GM21619 (cell line): Measurements from ENCODE around the gene BRIP1.
"Not testable (repeated sequence)": the region's sequence is repeated elsewhere in the genome, so short reads cannot be mapped to it uniquely, and the experiment has no call there.

Source experiments
- ATAC-seq: cut with Tn5 transposase; IDR thresholded peaks from one replicate; pipeline ENCODE4 v1.9.1; 2021; ENCODE audit not compliant: unreplicated experiment

Gene BRIP1

GRCh38 chr17:61831099-61831498, 32.2 kb downstream of the BRIP1 start:
- no peak for ATAC-seq

- no peak for ATAC-seq
Measured at GRCh38 chr17:61828694-61829093, 34.6 kb downstream of the BRIP1 start.

- no peak for ATAC-seq
Measured at GRCh38 chr17:61827649-61828395, 35.5 kb downstream of the BRIP1 start.

GRCh38 chr17:61826866-61827265, 36.5 kb downstream of the BRIP1 start:
- ATAC-seq = not testable (repeated sequence)

- ATAC-seq = not testable (repeated sequence)
Measured at GRCh38 chr17:61826198-61826597, 37.1 kb downstream of the BRIP1 start.

- no peak for ATAC-seq
Measured at GRCh38 chr17:61825448-61826137, 37.7 kb downstream of the BRIP1 start.

DNA sequence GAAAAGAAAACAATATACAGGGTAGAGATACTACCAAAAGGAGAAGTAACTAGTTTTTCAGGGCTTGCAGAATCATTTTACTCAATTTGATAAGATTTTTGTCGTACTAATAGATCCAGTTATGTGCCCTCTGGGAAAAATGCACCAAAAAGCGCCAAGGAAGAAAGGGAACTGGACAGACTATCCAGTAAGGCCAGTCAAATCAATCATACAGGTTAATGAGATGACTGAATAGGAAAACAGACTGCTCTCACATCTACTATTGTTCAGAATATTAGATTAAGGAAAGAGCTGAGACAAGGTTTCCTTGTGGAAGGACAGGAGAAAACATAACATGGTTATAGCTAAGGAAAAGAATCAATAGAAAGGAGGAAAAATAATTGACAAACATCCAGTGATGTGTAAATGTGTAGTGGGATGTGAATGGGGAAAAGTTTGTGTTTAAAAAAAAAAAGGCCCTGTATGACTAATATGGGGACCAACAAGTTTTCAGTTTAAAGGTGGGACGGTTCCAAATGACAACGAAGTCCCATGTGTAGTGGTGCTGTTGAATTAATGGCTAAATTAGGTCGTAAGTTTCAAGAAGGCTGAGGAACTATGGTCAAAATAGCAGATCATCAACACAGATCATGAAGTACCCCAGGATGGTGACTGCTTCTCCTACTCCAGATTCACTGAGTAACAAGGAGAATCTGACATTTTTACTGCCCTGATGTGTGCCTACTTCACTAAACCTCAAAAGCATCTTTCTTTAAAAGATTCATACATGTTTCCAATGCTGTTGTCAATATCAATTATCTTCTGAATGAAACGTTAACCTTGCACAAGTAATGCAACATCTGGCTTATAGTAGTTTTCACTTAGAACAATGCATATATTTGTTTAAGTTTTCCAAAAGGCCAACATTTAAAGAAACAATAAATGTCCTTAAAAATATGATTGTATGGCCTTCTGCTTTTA, 40.7 kb downstream of the BRIP1 start:
- ATAC-seq = no peak

DNA sequence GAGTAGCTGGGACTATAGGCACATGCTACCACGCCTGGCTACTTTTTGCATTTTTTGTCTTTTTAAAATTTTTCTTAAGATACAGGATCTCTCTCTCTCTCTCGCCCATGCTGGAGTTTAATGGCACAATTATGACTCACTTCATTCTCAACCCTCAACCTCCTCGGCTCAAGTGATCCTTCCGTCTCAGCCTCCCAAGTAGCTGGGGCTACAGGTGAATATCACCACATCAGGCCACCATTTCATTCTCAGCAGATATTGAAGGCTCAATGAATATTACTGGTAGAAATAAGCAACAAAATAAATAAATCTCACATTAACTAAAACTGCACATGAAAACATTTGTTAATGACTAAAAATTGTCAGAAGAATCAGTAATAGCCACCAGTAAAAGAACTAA, 41.7 kb downstream of the BRIP1 start:
- ATAC-seq = no peak

DNA sequence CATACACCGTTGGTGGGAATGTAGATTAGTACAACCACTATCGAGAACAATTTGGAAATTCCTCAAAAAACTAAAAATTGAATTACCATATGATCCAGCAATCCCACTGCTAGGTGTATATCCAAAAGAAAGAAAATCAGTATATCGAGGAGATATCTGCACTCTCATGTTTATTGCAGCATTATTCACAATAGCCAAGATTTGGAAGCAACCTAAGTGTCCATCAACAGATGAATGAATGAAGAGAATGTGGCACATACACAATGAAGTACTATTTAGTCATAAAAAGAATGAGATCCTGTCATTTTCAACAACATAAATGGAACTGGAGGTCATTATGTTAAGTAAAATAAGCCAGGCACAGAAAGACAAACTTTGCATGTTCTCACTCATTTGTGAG, 44.1 kb downstream of the BRIP1 start:
- ATAC-seq = not testable (repeated sequence)

- no peak for ATAC-seq
Measured at GRCh38 chr17:61818225-61818624, 45.1 kb downstream of the BRIP1 start.

DNA sequence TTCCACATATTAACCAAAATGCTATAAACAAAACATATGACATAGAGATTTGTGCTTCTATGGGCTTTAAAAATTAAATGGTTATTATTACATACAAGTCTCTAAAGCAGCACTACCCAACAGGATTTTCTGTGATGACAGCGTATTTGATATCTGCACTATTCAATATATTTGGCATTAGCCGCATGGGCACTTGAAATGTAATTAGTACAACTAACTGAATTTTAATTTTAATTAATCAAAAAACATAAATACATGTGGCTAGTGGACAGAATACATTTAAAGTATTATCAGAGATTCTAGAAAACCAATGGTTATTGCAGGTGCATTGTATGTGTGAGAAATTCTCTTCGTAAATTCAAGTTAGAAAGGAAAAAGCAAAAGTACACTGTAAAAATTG, 45.9 kb downstream of the BRIP1 start:
- no peak for ATAC-seq

GRCh38 chr17:61816538-61816937, 46.8 kb downstream of the BRIP1 start:
- ATAC-seq = no peak

DNA sequence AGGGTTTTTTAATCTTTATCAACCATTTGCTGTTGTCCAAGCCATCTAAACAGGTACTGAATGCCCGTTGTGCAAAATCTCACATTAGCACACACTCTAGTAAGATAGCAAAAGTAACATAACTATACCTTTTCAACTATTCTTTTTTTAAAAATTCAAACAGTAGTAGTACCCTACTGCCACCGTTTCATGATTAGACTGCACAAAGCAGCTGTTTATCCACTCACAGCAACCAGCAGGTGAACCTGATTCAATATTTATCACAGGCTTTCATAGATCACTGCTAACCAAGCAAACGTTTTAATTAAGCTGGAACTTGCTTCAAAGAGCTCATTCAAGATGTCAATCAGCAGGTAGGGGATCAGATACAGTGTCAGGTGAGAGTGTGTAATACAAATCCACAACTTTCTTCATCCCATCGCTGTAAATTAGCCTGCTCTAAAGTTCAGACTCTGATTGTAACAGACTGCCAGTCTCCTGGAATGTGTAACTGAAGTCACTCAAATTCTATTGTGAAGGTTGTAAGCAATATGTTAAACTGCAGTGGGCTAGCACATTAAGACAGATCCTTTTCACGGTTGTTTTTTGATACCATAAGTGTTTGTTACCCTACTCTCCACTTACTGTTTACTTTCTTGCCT, 47.3 kb downstream of the BRIP1 start:
- ATAC-seq = no peak

GRCh38 chr17:61814485-61814884, 48.8 kb downstream of the BRIP1 start:
- ATAC-seq = no peak

GRCh38 chr17:61813211-61813610, 50.1 kb downstream of the BRIP1 start:
- ATAC-seq = no peak

- no peak for ATAC-seq
Measured at GRCh38 chr17:61812747-61813146, 50.6 kb downstream of the BRIP1 start.

- ATAC-seq = no peak
Measured at GRCh38 chr17:61809816-61810392, 53.4 kb downstream of the BRIP1 start.

DNA sequence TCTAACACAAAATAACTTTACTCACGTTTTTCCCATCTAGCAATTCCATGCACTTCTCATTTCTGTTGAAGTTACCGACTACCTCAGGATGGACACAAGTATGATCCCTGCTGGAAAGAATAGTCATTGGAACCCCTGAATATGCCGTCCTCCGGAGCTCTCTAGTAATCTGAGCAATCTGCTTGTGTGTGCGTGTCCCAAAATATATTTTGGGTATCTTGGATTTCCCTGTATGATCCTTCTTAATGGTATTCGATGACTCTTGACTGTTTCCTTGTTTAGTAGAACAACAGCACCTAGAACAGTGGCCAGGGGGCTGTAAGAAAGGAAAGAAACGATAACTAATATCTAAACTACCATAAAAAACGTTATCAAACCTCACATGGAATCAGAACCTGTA, 54.9 kb downstream of the BRIP1 start:
- no peak for ATAC-seq

- ATAC-seq = no peak
Measured at GRCh38 chr17:61806936-61807335, 56.4 kb downstream of the BRIP1 start.

DNA sequence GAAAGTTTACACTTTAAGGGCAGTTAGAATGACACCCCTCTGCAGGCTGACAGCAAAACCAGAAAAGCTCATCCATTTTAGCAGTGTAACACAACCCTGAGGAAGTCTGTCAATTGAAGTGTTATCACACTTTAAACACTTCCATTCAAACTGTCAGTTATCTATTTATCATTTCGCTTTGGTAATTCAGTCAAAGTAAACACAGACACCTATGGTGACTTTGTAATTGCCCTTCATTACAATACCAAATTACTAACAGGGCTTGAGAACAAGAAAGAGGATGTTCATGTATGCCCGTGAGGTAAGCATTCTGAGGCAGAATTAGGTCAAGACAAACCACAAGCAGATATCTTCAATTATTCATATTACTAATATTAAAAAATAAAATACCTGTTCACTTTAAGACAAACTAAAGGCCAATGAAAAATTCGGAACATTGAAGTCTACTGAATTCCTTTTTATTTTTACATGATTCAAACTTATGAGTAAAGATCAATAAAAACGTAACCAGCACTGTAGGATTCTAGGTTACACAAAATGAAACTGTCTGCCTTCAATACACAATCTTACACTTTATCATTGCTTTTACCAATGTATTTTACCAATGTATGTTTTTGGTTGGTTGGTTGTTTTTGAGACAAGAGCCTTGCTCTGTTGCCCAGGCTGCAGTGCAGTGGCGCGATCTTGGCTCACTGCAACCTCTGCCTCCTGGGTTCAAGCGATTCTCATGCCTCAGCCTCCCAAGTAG, 57.1 kb downstream of the BRIP1 start:
- no peak for ATAC-seq
